ENCODE measurements around the gene SDHA. TPM values are rescaled to one million over a fixed set of nuclear protein-coding genes. Genes with fewer than 3 reads are reported as not detected.
A peak's percentile ranks its signal among the peaks of the same experiment; 100 is the strongest.

The SDHA gene
- total and polyA plus RNA-seq, 9 of the 15 experiments (the other 6 are each of a cell fraction or from before 2014, with no cell fraction given): 82.9 to 191 (median 130) TPM

DNA sequence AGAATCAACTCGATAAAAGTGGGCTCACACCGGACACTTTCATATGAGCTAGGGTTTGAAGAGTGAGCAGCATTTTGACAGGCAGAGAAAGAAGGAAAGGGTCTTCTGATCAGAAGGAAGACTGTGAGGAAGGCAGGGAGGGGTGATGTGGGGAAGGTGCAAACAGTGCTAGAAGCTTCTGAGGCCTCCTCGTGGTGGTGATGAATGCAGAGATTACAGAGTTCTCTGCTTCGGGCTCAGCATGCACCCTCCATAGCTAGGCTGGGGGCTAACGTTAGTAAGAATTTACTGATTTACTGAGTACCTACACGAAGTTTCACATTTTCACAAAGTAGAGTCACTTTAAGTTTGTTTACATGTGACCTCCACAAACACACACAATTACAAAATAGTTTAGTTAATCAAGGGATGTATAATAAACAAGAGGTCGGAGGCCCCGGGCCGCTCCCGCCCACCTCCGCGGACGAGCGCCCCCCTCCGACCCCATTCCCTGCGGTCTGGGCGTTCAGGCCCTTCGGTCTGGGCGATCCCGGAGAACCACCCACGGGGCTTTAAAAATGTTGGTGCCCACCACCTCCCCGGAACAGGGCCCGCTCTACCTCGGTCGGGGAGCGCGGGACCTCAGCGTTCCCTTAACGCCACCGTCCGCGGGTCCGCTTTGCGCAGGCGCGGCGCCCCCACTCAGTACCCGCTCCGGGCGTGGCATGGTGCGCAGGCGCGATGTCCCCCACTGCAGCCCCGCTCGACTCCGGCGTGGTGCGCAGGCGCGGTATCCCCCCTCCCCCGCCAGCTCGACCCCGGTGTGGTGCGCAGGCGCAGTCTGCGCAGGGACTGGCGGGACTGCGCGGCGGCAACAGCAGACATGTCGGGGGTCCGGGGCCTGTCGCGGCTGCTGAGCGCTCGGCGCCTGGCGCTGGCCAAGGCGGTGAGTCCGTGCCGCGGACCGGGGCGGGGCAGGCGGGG lies at the start of gene SDHA, which contains the start of gene CCDC127 (continued):
- TF ChIP-seq, protein P1, sequence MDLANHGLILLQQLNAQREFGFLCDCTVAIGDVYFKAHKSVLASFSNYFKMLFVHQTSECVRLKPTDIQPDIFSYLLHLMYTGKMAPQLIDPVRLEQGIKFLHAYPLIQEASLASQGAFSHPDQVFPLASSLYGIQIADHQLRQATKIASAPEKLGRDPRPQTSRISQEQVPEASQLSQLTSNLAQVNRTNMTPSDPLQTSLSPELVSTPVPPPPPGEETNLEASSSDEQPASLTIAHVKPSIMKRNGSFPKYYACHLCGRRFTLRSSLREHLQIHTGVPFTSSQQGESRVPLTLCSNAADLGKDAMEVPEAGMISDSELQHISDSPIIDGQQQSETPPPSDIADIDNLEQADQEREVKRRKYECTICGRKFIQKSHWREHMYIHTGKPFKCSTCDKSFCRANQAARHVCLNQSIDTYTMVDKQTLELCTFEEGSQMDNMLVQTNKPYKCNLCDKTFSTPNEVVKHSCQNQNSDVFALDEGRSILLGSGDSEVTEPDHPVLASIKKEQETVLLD (IDR thresholded peaks at IDR 0.05): peak; percentile 99
- peak in 1 of 3 experiments; percentile 54 for TF ChIP-seq YY1 (IDR thresholded peaks at IDR 0.05; ENCODE audit: borderline replicate concordance in 1 of 3, control insufficient read depth in 1 of 3, extremely low read depth in 1 of 3, insufficient read depth in 3 of 3, insufficient read length in 1 of 3, insufficient replicate concordance in 2 of 3, low read depth in 1 of 3, low read length in 2 of 3)
- TF ChIP-seq PHF21A (IDR thresholded peaks at IDR 0.05; ENCODE audit: borderline replicate concordance, low read depth): 0 out of 2 replicates have a peak, but pooled peaks have one; percentile 18
- TF ChIP-seq, protein P2, sequence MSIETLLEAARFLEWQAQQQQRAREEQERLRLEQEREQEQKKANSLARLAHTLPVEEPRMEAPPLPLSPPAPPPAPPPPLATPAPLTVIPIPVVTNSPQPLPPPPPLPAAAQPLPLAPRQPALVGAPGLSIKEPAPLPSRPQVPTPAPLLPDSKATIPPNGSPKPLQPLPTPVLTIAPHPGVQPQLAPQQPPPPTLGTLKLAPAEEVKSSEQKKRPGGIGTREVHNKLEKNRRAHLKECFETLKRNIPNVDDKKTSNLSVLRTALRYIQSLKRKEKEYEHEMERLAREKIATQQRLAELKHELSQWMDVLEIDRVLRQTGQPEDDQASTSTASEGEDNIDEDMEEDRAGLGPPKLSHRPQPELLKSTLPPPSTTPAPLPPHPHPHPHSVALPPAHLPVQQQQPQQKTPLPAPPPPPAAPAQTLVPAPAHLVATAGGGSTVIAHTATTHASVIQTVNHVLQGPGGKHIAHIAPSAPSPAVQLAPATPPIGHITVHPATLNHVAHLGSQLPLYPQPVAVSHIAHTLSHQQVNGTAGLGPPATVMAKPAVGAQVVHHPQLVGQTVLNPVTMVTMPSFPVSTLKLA (conservative IDR thresholded peaks at IDR 0.05): peak; percentile 64 to 75; a peak in 3 of 4 replicates
- TF ChIP-seq SUPT5H (IDR thresholded peaks at IDR 0.05): peak; percentile 89
- TF ChIP-seq POLR2B (IDR thresholded peaks at IDR 0.05; ENCODE audit: low read depth, partially characterized antibody): peak; percentile 99
- TF ChIP-seq, protein P3, sequence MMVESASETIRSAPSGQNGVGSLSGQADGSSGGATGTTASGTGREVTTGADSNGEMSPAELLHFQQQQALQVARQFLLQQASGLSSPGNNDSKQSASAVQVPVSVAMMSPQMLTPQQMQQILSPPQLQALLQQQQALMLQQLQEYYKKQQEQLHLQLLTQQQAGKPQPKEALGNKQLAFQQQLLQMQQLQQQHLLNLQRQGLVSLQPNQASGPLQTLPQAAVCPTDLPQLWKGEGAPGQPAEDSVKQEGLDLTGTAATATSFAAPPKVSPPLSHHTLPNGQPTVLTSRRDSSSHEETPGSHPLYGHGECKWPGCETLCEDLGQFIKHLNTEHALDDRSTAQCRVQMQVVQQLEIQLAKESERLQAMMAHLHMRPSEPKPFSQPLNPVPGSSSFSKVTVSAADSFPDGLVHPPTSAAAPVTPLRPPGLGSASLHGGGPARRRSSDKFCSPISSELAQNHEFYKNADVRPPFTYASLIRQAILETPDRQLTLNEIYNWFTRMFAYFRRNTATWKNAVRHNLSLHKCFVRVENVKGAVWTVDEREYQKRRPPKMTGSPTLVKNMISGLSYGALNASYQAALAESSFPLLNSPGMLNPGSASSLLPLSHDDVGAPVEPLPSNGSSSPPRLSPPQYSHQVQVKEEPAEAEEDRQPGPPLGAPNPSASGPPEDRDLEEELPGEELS (CRISPR knock-in tag; IDR thresholded peaks at IDR 0.05; ENCODE audit: borderline replicate concordance): 0 out of 2 replicates have a peak, but pooled peaks have one; percentile 45
- TF ChIP-seq CXXC5 (CRISPR knock-in tag; IDR thresholded peaks at IDR 0.05): peak; percentile 74
- TF ChIP-seq, protein P4, sequence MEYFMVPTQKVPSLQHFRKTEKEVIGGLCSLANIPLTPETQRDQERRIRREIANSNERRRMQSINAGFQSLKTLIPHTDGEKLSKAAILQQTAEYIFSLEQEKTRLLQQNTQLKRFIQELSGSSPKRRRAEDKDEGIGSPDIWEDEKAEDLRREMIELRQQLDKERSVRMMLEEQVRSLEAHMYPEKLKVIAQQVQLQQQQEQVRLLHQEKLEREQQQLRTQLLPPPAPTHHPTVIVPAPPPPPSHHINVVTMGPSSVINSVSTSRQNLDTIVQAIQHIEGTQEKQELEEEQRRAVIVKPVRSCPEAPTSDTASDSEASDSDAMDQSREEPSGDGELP (CRISPR knock-in tag; IDR thresholded peaks at IDR 0.05; ENCODE audit: borderline replicate concordance): peak; percentile 35; the same call in 1 of the 2 replicates
- TF ChIP-seq HLTF (IDR thresholded peaks at IDR 0.05): 0 out of 2 replicates have a peak, but pooled peaks have one; percentile 19
- peak; percentile 44; the same call in 1 of the 2 replicates for TF ChIP-seq SMAD4 (CRISPR knock-in tag; conservative IDR thresholded peaks at IDR 0.05)
- TF ChIP-seq L3MBTL2 (IDR thresholded peaks at IDR 0.05): peak; percentile 83
- TF ChIP-seq KLF13 (tag; IDR thresholded peaks at IDR 0.05; ENCODE audit: borderline replicate concordance, low read depth): peak; percentile 87
- TF ChIP-seq SMARCE1 (IDR thresholded peaks at IDR 0.05): 0 out of 2 replicates have a peak, but pooled peaks have one; percentile 30
- TF ChIP-seq, protein P5, sequence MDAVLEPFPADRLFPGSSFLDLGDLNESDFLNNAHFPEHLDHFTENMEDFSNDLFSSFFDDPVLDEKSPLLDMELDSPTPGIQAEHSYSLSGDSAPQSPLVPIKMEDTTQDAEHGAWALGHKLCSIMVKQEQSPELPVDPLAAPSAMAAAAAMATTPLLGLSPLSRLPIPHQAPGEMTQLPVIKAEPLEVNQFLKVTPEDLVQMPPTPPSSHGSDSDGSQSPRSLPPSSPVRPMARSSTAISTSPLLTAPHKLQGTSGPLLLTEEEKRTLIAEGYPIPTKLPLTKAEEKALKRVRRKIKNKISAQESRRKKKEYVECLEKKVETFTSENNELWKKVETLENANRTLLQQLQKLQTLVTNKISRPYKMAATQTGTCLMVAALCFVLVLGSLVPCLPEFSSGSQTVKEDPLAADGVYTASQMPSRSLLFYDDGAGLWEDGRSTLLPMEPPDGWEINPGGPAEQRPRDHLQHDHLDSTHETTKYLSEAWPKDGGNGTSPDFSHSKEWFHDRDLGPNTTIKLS (IDR thresholded peaks at IDR 0.05; ENCODE audit: borderline replicate concordance, low read depth): peak; percentile 55; the same call in 1 of the 2 replicates
- TF ChIP-seq CCNT2 (IDR thresholded peaks at IDR 0.05; ENCODE audit: borderline replicate concordance, extremely low read depth, insufficient read length, low read depth, low read length): peak; percentile 39

All from K562 (cell line).